Fibroblast of pulmonary artery (primary cell): Measurements from ENCODE around the gene KARS1.

ENCODE experiments used
- DNase-seq: peaks from one replicate; pipeline ENCODE4 v3.0.0-alpha.2; 2010; ENCODE audit warnings: low read depth
- H3K4me3 ChIP-seq: replicated peaks from 2 replicates; pipeline ENCODE4 v1.5.1; 2011; ENCODE audit warnings: low read depth, mild to moderate bottlenecking, control low read depth, low read length, moderate library complexity
- CTCF ChIP-seq: IDR thresholded peaks from 2 replicates; pipeline ENCODE4 v1.5.1; 2011; ENCODE audit warnings: mild to moderate bottlenecking, control low read depth, low read length, inconsistent platforms; ENCODE audit errors: missing control alignments

Gene KARS1

GRCh38 chr16:75618780-75619179 is 28.7 kb downstream of the KARS1 start:
- no peak for DNase-seq
- no peak for TF ChIP-seq CTCF
- H3K4me3 ChIP-seq = no peak overlapping the region

GRCh38 chr16:75617121-75617520 is 30.3 kb downstream of the KARS1 start:
- no peak for TF ChIP-seq CTCF
- no peak overlapping the region for H3K4me3 ChIP-seq
- DNase-seq = no peak

GRCh38 chr16:75616521-75617010 is 30.9 kb downstream of the KARS1 start:
- no peak for TF ChIP-seq CTCF
- no peak for DNase-seq
- no peak overlapping the region for H3K4me3 ChIP-seq

GRCh38 chr16:75615619-75616018 is 31.8 kb downstream of the KARS1 start:
- H3K4me3 ChIP-seq = no peak overlapping the region
- TF ChIP-seq CTCF = no peak

GRCh38 chr16:75614066-75614897 is 33.2 kb downstream of the KARS1 start:
- peak; percentile 46 for DNase-seq
- TF ChIP-seq CTCF = no peak
- H3K4me3 ChIP-seq = no peak overlapping the region

More at GRCh38 chr16:75615619-75616018, 31.8 kb downstream of the KARS1 start:
- no peak for DNase-seq

GRCh38 chr16:75606507-75606906 is 41.0 kb downstream of the KARS1 start:
- no peak for DNase-seq
- TF ChIP-seq CTCF = no peak

GRCh38 chr16:75603241-75603640 is 44.2 kb downstream of the KARS1 start:
- no peak for TF ChIP-seq CTCF
- H3K4me3 ChIP-seq = no peak overlapping the region
- no peak for DNase-seq

More at GRCh38 chr16:75606507-75606906, 41.0 kb downstream of the KARS1 start:
- H3K4me3 ChIP-seq = no peak overlapping the region
